HG03460 (cell line): ENCODE data around the gene TLK1.
"Not testable (repeated sequence)": the region's sequence is repeated elsewhere in the genome, so short reads cannot be mapped to it uniquely, and the experiment has no call there.

ENCODE experiments used
- ATAC-seq: cut with Tn5 transposase; IDR thresholded peaks from one replicate; pipeline ENCODE4 v1.9.1; 2021; ENCODE audit not compliant: unreplicated experiment

The TLK1 gene

GRCh38 chr2:171146071-171146470, 14.6 kb downstream of the TLK1 start:
- no peak for ATAC-seq

- no peak for ATAC-seq
Measured at GRCh38 chr2:171143670-171144062, 17.0 kb downstream of the TLK1 start.

GRCh38 chr2:171142398-171142797, 18.3 kb downstream of the TLK1 start:
- no peak for ATAC-seq

- ATAC-seq = no peak
Measured at GRCh38 chr2:171141320-171141719, 19.4 kb downstream of the TLK1 start.

GRCh38 chr2:171139860-171140259, 20.8 kb downstream of the TLK1 start:
- no peak for ATAC-seq

GRCh38 chr2:171136024-171136423, 24.7 kb downstream of the TLK1 start:
- peak; percentile 89 for ATAC-seq

- ATAC-seq = no peak
Measured at GRCh38 chr2:171134624-171135230, 26.0 kb downstream of the TLK1 start.

GRCh38 chr2:171132086-171132485, 28.6 kb downstream of the TLK1 start:
- ATAC-seq = no peak

GRCh38 chr2:171128461-171128860, 32.2 kb downstream of the TLK1 start:
- no peak for ATAC-seq

GRCh38 chr2:171124541-171124940, 36.2 kb downstream of the TLK1 start:
- ATAC-seq = no peak

- no peak for ATAC-seq
Measured at GRCh38 chr2:171109571-171109970, 51.1 kb downstream of the TLK1 start.

- ATAC-seq = no peak
Measured at GRCh38 chr2:171109020-171109419, 51.7 kb downstream of the TLK1 start.

- ATAC-seq = no peak
Measured at GRCh38 chr2:171107803-171108202, 52.9 kb downstream of the TLK1 start.

- no peak for ATAC-seq
Measured at GRCh38 chr2:171104379-171104778, 56.3 kb downstream of the TLK1 start.

- no peak for ATAC-seq
Measured at GRCh38 chr2:171102802-171103201, 57.9 kb downstream of the TLK1 start.

- no peak for ATAC-seq
Measured at GRCh38 chr2:171100370-171100769, 60.3 kb downstream of the TLK1 start.

- no peak for ATAC-seq
Measured at GRCh38 chr2:171098607-171099006, 62.1 kb downstream of the TLK1 start.

- no peak for ATAC-seq
Measured at GRCh38 chr2:171095014-171095582, 65.6 kb downstream of the TLK1 start.

GRCh38 chr2:171091517-171091916, 69.2 kb downstream of the TLK1 start:
- ATAC-seq = not testable (repeated sequence)

GRCh38 chr2:171089489-171089888, 71.2 kb downstream of the TLK1 start:
- no peak for ATAC-seq

- ATAC-seq = no peak
Measured at GRCh38 chr2:171088057-171088834, 72.4 kb downstream of the TLK1 start.

- ATAC-seq = no peak
Measured at GRCh38 chr2:171087547-171087946, 73.1 kb downstream of the TLK1 start.
